MM.1S (cell line): ENCODE data around the gene CHRDL1.

Experiments used
- DNase-seq: peaks from one replicate; pipeline ENCODE4 v3.0.0-alpha.2; 2015
- H2AFZ ChIP-seq: fragments of 300-600 bp; sonication (generic); 2 replicates; pipeline ENCODE4 v1.6.0; 2016; ENCODE audit warnings: antibody characterized with exemption, low read length
- H3F3A ChIP-seq: fragments of 300-600 bp; sonication (generic); 2 replicates; pipeline ENCODE4 v1.6.1; 2016; ENCODE audit warnings: mild to moderate bottlenecking, antibody characterized with exemption, low read length, moderate library complexity, mixed read lengths; ENCODE audit not compliant: insufficient read depth
- H3K27ac ChIP-seq: fragments of 300-600 bp; sonication (generic); 2 replicates; pipeline ENCODE4 v1.5.1; 2016; ENCODE audit warnings: mild to moderate bottlenecking, low read length
- H3K27me3 ChIP-seq: fragments of 300-600 bp; sonication (generic); replicated peaks from 2 replicates; pipeline ENCODE4 v1.6.0; 2016; ENCODE audit warnings: low read length; ENCODE audit not compliant: insufficient read depth
- H3K36me3 ChIP-seq: fragments of 300-600 bp; sonication (generic); replicated peaks from 2 replicates; pipeline ENCODE4 v1.6.1; 2016; ENCODE audit warnings: mild to moderate bottlenecking, low read length, mixed read lengths; ENCODE audit not compliant: insufficient read depth
- H3K4me1 ChIP-seq: fragments of 300-600 bp; sonication (generic); 2 replicates; pipeline ENCODE4 v1.6.1; 2016; ENCODE audit warnings: low read length, mixed read lengths
- H3K4me2 ChIP-seq: fragments of 300-600 bp; sonication (generic); 2 replicates; pipeline ENCODE4 v1.6.0; 2016; ENCODE audit warnings: low read depth, low read length
- H3K4me3 ChIP-seq: fragments of 300-600 bp; sonication (generic); 2 replicates; pipeline ENCODE4 v1.5.1; 2016; ENCODE audit warnings: low read length, mixed read lengths
- H3K79me2 ChIP-seq: fragments of 300-600 bp; sonication (generic); 2 replicates; pipeline ENCODE4 v1.6.1; 2016; ENCODE audit warnings: mixed run types, low read length, mixed read lengths
- H3K9ac ChIP-seq: fragments of 300-600 bp; sonication (generic); 2 replicates; pipeline ENCODE4 v1.6.1; 2016; ENCODE audit warnings: low read length, mixed read lengths
- H3K9me2 ChIP-seq: fragments of 300-600 bp; sonication (generic); replicated peaks from 2 replicates; pipeline ENCODE4 v1.6.1; 2016; ENCODE audit warnings: mild to moderate bottlenecking, low read length, mixed read lengths; ENCODE audit not compliant: insufficient read depth
- H3K9me3 ChIP-seq: fragments of 300-600 bp; sonication (generic); replicated peaks from 2 replicates; pipeline ENCODE4 v1.6.1; 2016; ENCODE audit warnings: mild to moderate bottlenecking, low read length, mixed read lengths; ENCODE audit not compliant: insufficient read depth
- H4K20me1 ChIP-seq: fragments of 300-600 bp; sonication (generic); 2 replicates; pipeline ENCODE4 v1.6.1; 2016; ENCODE audit warnings: mild to moderate bottlenecking, low read length, moderate library complexity, mixed read lengths; ENCODE audit not compliant: insufficient read depth
- EZH2 ChIP-seq: fragments of 300-600 bp; sonication (generic); optimal IDR thresholded peaks from 2 replicates; pipeline ENCODE3; 2017; ENCODE audit warnings: low read depth, mild to moderate bottlenecking, antibody characterized with exemption, low read length, mixed read lengths
- EZH2phosphoT487 ChIP-seq: fragments of 300-600 bp; sonication (generic); IDR thresholded peaks from 2 replicates; pipeline ENCODE4 v1.6.1; 2018; ENCODE audit warnings: antibody characterized with exemption, low read length
- TF ChIP-seq, protein P1 (sequence below): fragments of 300-600 bp; sonication (generic); IDR thresholded peaks from 2 replicates; pipeline ENCODE4 v1.5.1; 2016; ENCODE audit warnings: antibody characterized with exemption, low read length, mixed read lengths

Gene CHRDL1

DNA sequence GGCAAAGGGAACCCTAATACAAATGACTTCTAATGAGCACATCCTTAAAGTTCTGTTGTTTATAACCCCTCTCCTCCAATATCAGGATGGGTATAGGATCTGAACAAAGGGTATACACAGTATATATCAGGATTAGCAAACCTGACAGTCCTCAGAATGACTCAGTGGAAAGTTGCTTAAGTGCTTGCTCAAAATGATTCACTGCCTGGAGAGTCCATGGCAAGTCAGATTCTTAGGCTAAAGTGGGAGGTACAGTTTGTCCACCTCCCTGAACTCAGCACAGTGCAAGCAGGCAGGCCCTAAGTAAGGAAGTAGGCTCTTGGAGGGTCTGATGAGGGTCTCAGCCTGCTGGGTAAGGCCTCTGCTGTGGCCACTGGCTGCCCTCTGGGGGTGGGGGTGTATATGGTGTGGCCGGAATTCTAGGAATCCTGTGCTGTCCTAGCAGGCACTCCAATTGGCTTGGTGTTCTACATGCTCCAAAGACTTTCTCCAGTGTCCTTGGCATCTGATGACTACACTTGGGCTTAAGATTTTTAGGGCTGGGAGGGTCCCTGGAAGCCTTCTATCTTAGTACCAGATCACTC is 54.3 kb downstream of the CHRDL1 start:
- no peak overlapping the region for H2AFZ ChIP-seq
- no peak overlapping the region for H3K27ac ChIP-seq
- H4K20me1 ChIP-seq, result no peaks in the 10 kb centered on the region
- H3K4me1 ChIP-seq, result no peaks in the 10 kb centered on the region
- H3K36me3 ChIP-seq, result no peaks in the 10 kb centered on the region
- H3K79me2 ChIP-seq, result no peaks in the 10 kb centered on the region
- H3K4me2 ChIP-seq, result no peak overlapping the region
- H3K9me3 ChIP-seq, result no peaks in the 10 kb centered on the region
- no peak overlapping the region for H3K9ac ChIP-seq
- no peaks in the 10 kb centered on the region for H3K9me2 ChIP-seq
- no peaks in the 10 kb centered on the region for H3F3A ChIP-seq
- H3K4me3 ChIP-seq, result no peak overlapping the region
- TF ChIP-seq EZH2 (no peak), EZH2phosphoT487 (no peak)
- TF ChIP-seq, protein P1, sequence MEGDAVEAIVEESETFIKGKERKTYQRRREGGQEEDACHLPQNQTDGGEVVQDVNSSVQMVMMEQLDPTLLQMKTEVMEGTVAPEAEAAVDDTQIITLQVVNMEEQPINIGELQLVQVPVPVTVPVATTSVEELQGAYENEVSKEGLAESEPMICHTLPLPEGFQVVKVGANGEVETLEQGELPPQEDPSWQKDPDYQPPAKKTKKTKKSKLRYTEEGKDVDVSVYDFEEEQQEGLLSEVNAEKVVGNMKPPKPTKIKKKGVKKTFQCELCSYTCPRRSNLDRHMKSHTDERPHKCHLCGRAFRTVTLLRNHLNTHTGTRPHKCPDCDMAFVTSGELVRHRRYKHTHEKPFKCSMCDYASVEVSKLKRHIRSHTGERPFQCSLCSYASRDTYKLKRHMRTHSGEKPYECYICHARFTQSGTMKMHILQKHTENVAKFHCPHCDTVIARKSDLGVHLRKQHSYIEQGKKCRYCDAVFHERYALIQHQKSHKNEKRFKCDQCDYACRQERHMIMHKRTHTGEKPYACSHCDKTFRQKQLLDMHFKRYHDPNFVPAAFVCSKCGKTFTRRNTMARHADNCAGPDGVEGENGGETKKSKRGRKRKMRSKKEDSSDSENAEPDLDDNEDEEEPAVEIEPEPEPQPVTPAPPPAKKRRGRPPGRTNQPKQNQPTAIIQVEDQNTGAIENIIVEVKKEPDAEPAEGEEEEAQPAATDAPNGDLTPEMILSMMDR, result no peak
- H3K27me3 ChIP-seq, result no peaks in the 10 kb centered on the region
- DNase-seq, result no peak

DNA sequence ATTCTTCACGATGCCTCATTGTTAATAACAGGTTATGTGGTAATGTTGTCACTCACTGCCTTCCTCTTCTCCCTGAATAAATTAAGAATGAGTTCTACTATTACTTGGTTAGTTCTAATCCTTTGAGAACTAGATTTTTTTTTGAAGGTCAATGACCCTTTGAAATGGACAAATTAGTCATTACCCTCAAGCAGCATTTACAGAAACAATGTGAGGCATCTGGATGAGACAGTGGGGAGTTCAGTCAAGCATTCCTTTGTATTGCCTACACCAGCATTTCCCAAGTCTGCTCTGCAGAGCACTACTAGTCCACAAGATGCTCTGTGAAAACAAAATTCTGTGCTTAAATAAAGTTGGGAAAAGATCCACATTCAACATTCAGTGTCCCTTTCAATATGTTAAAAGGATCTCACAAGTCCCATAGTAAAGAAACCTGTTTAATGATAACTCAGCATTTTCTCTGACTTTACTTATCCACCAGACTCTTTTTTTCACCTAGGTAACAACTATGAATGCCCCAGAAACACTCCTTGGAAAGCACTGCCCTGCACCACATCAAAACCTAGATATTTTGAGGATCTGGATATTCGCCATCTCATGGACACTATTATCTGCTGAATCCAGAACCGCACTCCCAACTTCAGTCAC is 60.6 kb downstream of the CHRDL1 start:
- no peaks in the 10 kb centered on the region for H3K36me3 ChIP-seq
- H3K4me1 ChIP-seq, result no peaks in the 10 kb centered on the region
- no peaks in the 10 kb centered on the region for H3F3A ChIP-seq
- H3K79me2 ChIP-seq, result no peaks in the 10 kb centered on the region
- no peaks in the 10 kb centered on the region for H3K27me3 ChIP-seq
- no peak overlapping the region for H3K4me3 ChIP-seq
- H3K4me2 ChIP-seq, result no peak overlapping the region
- H3K9me2 ChIP-seq, result no peaks in the 10 kb centered on the region
- H3K27ac ChIP-seq, result no peak overlapping the region
- H3K9ac ChIP-seq, result no peak overlapping the region
- DNase-seq, result no peak
- no peaks in the 10 kb centered on the region for H4K20me1 ChIP-seq
- TF ChIP-seq EZH2phosphoT487 (no peak), EZH2 (no peak)
- TF ChIP-seq, protein P1, result no peak
- no peak overlapping the region for H2AFZ ChIP-seq
- H3K9me3 ChIP-seq, result no peaks in the 10 kb centered on the region

DNA sequence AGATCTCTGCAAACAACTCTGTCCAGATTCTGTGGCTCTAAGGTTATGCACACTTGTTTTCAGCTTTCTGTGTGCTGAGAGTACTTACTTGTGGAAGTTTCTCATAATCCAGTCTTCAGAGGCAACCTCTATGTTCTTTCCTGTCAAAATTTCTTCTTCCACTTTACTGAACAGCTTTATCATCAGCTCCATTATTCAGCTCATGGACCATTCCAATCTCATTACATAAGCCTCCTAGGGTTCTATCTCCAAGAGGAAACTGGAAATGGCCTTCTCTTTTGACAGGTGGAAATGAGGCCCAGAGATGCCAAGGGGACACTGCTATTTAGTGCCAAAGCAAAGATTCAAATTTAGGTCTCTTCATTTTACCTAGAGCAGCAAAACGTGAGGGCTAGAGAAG is 61.3 kb downstream of the CHRDL1 start:
- Histone ChIP-seq H3K36me3 (no peaks in the 10 kb centered on the region), H3K4me3 (no peak overlapping the region), H4K20me1 (no peaks in the 10 kb centered on the region), H3K9me2 (no peaks in the 10 kb centered on the region), H3K27me3 (no peaks in the 10 kb centered on the region), H3K9me3 (no peaks in the 10 kb centered on the region), H3K27ac (no peak overlapping the region), H3F3A (no peaks in the 10 kb centered on the region), H3K79me2 (no peaks in the 10 kb centered on the region), H3K4me1 (no peaks in the 10 kb centered on the region), H3K9ac (no peak overlapping the region), H2AFZ (no peak overlapping the region), H3K4me2 (no peak overlapping the region)
- no peak for DNase-seq
- TF ChIP-seq EZH2phosphoT487, result no peak
- TF ChIP-seq EZH2, result no peak
- TF ChIP-seq, protein P1, result no peak
